Ovary (tissue), 9 donors: Measurements from ENCODE around the gene IFNA5. TPM values are rescaled to one million over a fixed set of nuclear protein-coding genes. Genes with fewer than 3 reads are reported as not detected.

Experiments
- DNase-seq, 5 donors: peaks; one replicate each; pipeline ENCODE4 v3.0.0-alpha.2; 2019 to 2020
- H3K27ac ChIP-seq, 2 donors: fragments of 200-600 bp; one replicate each; pipeline versions ENCODE4 v1.5.1 to v1.8.0; 2019 to 2022
- H3K27me3 ChIP-seq: fragments of 200-600 bp; one replicate; pipeline ENCODE4 v1.8.0; 2022
- H3K36me3 ChIP-seq: fragments of 200-600 bp; sonication (generic); one replicate; pipeline ENCODE4 v1.5.1; 2019
- H3K4me1 ChIP-seq: one replicate; pipeline ENCODE4 v1.8.1; 2013; ENCODE audit warnings: mild to moderate bottlenecking, moderate library complexity; ENCODE audit not compliant: insufficient read depth
- H3K4me3 ChIP-seq: fragments of 200-600 bp; sonication (generic); one replicate; pipeline ENCODE4 v1.5.1; 2017
- H3K9me3 ChIP-seq, 2 donors: fragments of 200-600 bp in 1 of 2; sonication (generic) in 1 of 2; one replicate each; pipeline versions ENCODE4 v1.5.1 to v1.8.1; 2013 to 2019; ENCODE audit warnings: mild to moderate bottlenecking in 1 of 2, moderate library complexity in 1 of 2
- EP300 ChIP-seq: sonication (generic); formaldehyde crosslinking; IDR thresholded peaks from one replicate; pipeline ENCODE4 v1.6.1; 2017; ENCODE audit warnings: antibody characterized with exemption
- POLR2A ChIP-seq: fragments of 450-650 bp; IDR thresholded peaks from one replicate; pipeline ENCODE4 v1.6.1; 2017; ENCODE audit warnings: antibody characterized with exemption, mild to moderate bottlenecking, moderate library complexity
- WGBS, 3 donors: extraction: QIAGEN DNeasy Blood & Tissue Kit in 1 of 3; methylation state at CpG; one replicate each; pipeline versions ENCODE4 v1.1.5 to v1.1.7; 2013 to 2017; 5-methylcytosine and 5-hydroxymethylcytosine counted together
- intact Hi-C, 4 donors: fragments of 100-400 bp; cut with DNase I; formaldehyde crosslinking; loops; one replicate each; pipeline versions ENCODE4 v1.11.0 to v1.15.1; 2022 to 2023
- polyA plus RNA-seq, 2 donors: library from polyadenylated mRNA; stranded (reverse); fragments of 200-250 nt in 1 of 2; fragments of 350-450 nt in 1 of 2; fragmentation: Illumina TruSeq in 1 of 2; extraction: RNeasy Lipid Tissue Mini Kit (QIAGEN cat#74804) in 1 of 2; gene quantifications; one replicate each; pipeline ENCODE4 v1.2.3, GENCODE V29; 2013 to 2014
- total RNA-seq, 7 donors: library from RNA; depleted of rRNA in 2 of 7; stranded (reverse); fragments of >200 nt in 2 of 7; fragmentation: NEBNext Ultra II Directional in 3 of 7; extraction: Animal tissue kit (Norgen Biotek cat#: 25700) in 3 of 7; gene quantifications; one replicate each; pipeline versions ENCODE4 v1.1.0 to v1.2.4, GENCODE V29; 2016 to 2023
- TF ChIP-seq, protein P1 (sequence below), 3 donors: fragments of 450-650 bp in 2 of 3; fragments of 200-600 bp in 1 of 3; IDR thresholded peaks; one replicate each; pipeline versions ENCODE4 v1.5.1 to v1.8.0; 2016 to 2022; ENCODE audit warnings: antibody characterized with exemption in 3 of 3, mild to moderate bottlenecking in 1 of 3
- donor health status: DM: no; HTN: no; CAD: no; lungs with moderate emphysema.
- donor health status: DM: no; HTN: no; CAD: no.
- donor health status: Bipolar disorder and iron deficiency.
- donor health status: DM: yes; HTN: yes; CAD: no.
- donor health status: DM: no; HTN: no; CAD: no.
- donor health status: DM: yes; HTN: yes; CAD: no.

IFNA5 gene
- total and polyA plus RNA-seq, 9 donors: 0.42 TPM; not detected in 8

DNA sequence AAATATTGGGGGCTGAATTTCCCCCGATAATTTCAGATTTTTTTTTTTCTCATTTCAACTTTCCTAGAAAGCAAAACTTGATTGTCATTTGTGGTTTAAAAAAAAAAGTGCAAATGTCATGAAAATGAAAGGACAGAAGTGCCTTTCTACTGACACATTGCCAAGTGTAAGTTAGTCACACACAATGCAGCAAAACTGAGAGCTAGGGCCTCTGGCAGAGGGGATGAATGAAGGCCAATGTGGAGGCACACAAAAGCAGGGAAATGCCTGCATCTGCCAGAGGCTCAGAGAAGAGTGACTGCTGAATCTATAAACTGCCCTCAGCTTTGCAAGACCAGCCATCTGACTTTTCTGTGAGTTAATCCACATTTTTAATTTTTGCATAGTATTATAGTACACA, 6.8 kb upstream of the IFNA5 start:
- Histone ChIP-seq H3K4me1 (no peaks in the 10 kb centered on the region), H3K27me3 (no peaks in the 10 kb centered on the region), H3K27ac (no peak overlapping the region), H3K36me3 (no peaks in the 10 kb centered on the region), H3K4me3 (no peak overlapping the region), H3K9me3 (no peaks in the 10 kb centered on the region)
- 90 to 100% (median 95%) methylated on average over 1 of the region's 1 CpG for WGBS, 3 donors
- TF ChIP-seq EP300 (no peak), POLR2A (no peak)
- TF ChIP-seq, protein P1, sequence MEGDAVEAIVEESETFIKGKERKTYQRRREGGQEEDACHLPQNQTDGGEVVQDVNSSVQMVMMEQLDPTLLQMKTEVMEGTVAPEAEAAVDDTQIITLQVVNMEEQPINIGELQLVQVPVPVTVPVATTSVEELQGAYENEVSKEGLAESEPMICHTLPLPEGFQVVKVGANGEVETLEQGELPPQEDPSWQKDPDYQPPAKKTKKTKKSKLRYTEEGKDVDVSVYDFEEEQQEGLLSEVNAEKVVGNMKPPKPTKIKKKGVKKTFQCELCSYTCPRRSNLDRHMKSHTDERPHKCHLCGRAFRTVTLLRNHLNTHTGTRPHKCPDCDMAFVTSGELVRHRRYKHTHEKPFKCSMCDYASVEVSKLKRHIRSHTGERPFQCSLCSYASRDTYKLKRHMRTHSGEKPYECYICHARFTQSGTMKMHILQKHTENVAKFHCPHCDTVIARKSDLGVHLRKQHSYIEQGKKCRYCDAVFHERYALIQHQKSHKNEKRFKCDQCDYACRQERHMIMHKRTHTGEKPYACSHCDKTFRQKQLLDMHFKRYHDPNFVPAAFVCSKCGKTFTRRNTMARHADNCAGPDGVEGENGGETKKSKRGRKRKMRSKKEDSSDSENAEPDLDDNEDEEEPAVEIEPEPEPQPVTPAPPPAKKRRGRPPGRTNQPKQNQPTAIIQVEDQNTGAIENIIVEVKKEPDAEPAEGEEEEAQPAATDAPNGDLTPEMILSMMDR (IDR thresholded peaks at IDR 0.05): no peak
- intact Hi-C loops: loop anchor here in 1 of 4 donors (10.0 kb wide), 1 partner anchor 473 kb away; no protein-coding TSS in a partner anchor
- DNase-seq: no peak

DNA sequence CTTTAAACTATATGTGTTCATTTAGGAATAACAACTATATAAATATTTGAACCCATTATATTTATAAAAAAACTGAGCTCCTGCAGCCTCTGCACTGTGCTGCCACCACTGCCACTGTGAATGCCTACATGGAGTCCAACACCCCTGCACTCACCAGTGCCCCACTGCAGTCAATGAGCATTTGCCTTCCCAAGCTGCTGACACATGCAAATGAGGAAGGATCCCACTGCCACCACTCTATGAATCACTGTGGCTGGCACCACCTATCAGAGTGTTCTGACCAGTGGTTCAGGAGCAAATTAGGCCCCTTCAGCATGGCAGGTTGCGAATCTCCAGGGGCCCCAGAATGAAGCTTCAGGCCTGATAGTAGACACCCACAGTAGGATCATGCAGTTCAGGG, 9.1 kb downstream of the IFNA5 start:
- no peak overlapping the region for H3K27ac ChIP-seq
- H3K27me3 ChIP-seq: no peaks in the 10 kb centered on the region
- no peak for DNase-seq
- 77 to 93% (median 83%) methylated on average over 1 of the region's 1 CpG for WGBS, 3 donors
- H3K9me3 ChIP-seq: no peaks in the 10 kb centered on the region
- no peaks in the 10 kb centered on the region for H3K36me3 ChIP-seq
- TF ChIP-seq, protein P1 (IDR thresholded peaks at IDR 0.05): no peak
- TF ChIP-seq EP300 (no peak), POLR2A (no peak)
- H3K4me1 ChIP-seq: no peaks in the 10 kb centered on the region
- intact Hi-C loops: no loop called here
- H3K4me3 ChIP-seq: no peak overlapping the region

DNA sequence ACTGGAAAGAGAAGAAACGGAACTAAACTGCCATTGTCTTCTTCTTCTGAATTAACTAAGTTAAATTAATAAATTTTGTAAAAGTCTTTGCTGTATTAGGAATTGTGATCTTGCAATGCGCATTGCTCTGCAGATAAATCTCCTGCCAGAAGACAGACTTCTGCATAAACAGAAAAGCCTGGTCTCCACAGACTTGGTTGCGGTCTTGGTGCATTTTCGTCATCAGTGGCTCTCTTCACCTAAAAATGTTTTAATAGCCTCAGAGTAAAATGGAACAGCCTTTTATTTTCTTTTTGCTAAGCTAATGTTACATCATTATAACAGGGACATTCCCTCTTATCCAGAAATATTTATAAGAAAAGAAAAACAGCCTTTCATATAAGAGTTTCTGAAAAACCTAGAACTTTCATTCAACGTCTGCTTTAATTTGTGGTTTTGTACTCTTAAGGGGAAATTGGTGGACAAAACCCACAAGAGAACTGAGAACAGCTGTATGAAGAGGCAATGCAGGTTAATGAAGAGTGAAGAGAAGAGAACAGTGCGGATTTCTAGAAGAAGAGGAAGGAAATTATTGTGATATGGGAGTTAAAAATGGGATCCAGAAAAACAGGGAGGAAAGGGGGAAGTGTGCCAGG, 10.1 kb downstream of the IFNA5 start:
- H3K9me3 ChIP-seq: no peaks in the 10 kb centered on the region
- no peaks in the 10 kb centered on the region for H3K4me1 ChIP-seq
- TF ChIP-seq POLR2A: no peak
- no peak for TF ChIP-seq EP300
- TF ChIP-seq, protein P1 (IDR thresholded peaks at IDR 0.05): no peak
- no peak overlapping the region for H3K27ac ChIP-seq
- no peak for DNase-seq
- H3K36me3 ChIP-seq: no peaks in the 10 kb centered on the region
- no peak overlapping the region for H3K4me3 ChIP-seq
- intact Hi-C loops: no loop called here
- no peaks in the 10 kb centered on the region for H3K27me3 ChIP-seq
- WGBS, 3 donors: 43 to 64% (median 63%) methylated on average over 6 of the region's 6 CpGs

DNA sequence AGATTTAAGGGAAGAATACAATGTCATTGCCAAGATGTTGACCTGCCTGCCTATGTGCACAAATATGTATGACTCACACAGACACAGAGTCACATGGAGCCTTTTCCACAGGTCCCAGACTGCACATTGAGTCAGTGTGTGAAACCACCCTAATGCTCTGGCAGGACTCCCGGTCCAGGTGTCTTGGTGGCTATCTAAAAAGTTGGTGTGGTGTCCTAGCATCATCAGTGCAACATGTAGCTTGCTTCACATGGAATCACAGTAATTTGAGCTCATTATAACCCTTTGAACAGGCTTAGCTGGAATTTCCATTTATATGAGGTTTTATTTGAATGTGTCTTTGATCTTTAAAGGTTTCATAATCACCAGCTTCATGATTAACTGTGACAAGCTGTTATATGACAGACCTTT, 10.7 kb downstream of the IFNA5 start:
- H3K9me3 ChIP-seq: no peaks in the 10 kb centered on the region
- intact Hi-C loops: no loop called here
- no peak for TF ChIP-seq EP300
- TF ChIP-seq, protein P1 (IDR thresholded peaks at IDR 0.05): no peak
- no peak for TF ChIP-seq POLR2A
- H3K4me1 ChIP-seq: no peaks in the 10 kb centered on the region
- WGBS, 3 donors: 71 to 92% (median 78%) methylated on average over 1 of the region's 1 CpG
- H3K36me3 ChIP-seq: no peaks in the 10 kb centered on the region
- H3K27ac ChIP-seq: no peak overlapping the region
- H3K27me3 ChIP-seq: no peaks in the 10 kb centered on the region
- H3K4me3 ChIP-seq: no peak overlapping the region
- no peak for DNase-seq
